Measurements from ENCODE around the gene A1CF.
"Not testable (repeated sequence)": the region's sequence is repeated elsewhere in the genome, so short reads cannot be mapped to it uniquely, and the experiment has no call there.

A1CF gene

GRCh38 chr10:50782017-50782416 lies 103.4 kb downstream of the A1CF start:
- not testable (repeated sequence) for DNase-seq

DNA sequence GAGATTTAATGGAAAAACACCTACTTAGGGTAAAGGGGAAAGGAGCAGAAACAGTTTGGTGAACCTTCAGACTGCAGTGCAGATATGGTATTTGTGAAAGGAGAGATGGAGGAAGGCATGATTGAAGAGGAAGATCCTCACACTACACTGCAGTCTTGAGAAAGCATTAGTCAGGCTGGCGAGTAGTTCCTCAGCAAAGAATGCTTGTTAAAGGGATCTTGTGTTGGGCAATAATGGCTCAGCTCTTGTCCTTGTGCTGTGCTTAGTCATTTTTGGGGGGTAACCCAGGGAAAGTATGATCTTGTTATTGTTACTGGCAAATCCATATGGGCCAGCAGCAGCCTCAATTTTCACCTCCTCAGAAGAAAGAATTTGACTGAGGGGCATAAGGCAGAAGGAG lies 105.4 kb downstream of the A1CF start:
- not testable (repeated sequence) for DNase-seq

DNA sequence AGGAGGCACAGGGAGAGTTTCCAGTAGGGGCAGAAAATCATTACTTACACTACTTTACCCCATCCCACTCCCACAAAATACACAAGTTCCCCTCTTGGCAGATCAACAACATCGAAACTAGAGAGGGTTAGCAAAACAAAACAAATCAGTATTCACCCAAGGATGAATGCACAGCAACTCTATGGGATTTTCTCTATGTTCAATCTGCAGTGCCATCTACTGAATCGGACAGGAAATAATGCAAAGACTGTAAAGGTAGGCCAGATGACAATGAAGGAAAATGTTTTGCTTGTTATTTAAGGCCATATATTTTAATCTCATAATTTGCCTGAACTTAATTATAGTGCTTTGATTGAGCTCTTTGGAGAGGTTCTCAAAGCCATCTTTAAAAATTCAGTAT lies 110.6 kb downstream of the A1CF start:
- DNase-seq = not testable (repeated sequence)

GRCh38 chr10:50772042-50772441 lies 113.4 kb downstream of the A1CF start:
- not testable (repeated sequence) for DNase-seq

- DNase-seq = not testable (repeated sequence)
These were observed 118.5 kb downstream of the A1CF start for GRCh38 chr10:50766774-50767513.
